ENCODE results near the gene AR.

- TF ChIP-seq, protein P1, sequence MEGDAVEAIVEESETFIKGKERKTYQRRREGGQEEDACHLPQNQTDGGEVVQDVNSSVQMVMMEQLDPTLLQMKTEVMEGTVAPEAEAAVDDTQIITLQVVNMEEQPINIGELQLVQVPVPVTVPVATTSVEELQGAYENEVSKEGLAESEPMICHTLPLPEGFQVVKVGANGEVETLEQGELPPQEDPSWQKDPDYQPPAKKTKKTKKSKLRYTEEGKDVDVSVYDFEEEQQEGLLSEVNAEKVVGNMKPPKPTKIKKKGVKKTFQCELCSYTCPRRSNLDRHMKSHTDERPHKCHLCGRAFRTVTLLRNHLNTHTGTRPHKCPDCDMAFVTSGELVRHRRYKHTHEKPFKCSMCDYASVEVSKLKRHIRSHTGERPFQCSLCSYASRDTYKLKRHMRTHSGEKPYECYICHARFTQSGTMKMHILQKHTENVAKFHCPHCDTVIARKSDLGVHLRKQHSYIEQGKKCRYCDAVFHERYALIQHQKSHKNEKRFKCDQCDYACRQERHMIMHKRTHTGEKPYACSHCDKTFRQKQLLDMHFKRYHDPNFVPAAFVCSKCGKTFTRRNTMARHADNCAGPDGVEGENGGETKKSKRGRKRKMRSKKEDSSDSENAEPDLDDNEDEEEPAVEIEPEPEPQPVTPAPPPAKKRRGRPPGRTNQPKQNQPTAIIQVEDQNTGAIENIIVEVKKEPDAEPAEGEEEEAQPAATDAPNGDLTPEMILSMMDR (IDR thresholded peaks at IDR 0.05), result no peak
- TF ChIP-seq POLR2A (IDR thresholded peaks at IDR 0.05) (no peak), EP300 (IDR thresholded peaks at IDR 0.05) (no peak)
Observed at GRCh38 chrX:67610282-67610681, 66.5 kb downstream of the AR start.

All from suprapubic skin (tissue), 3 donors.